Measurements from ENCODE around the gene ZBTB2. TPM values are rescaled to one million over a fixed set of nuclear protein-coding genes. Genes with fewer than 3 reads are reported as not detected.
"Not testable (repeated sequence)": the region's sequence is repeated elsewhere in the genome, so short reads cannot be mapped to it uniquely, and the experiment has no call there.

The ZBTB2 gene
- total RNA-seq, 2 experiments from 2014 or later = 25.9 to 33.1 TPM

DNA sequence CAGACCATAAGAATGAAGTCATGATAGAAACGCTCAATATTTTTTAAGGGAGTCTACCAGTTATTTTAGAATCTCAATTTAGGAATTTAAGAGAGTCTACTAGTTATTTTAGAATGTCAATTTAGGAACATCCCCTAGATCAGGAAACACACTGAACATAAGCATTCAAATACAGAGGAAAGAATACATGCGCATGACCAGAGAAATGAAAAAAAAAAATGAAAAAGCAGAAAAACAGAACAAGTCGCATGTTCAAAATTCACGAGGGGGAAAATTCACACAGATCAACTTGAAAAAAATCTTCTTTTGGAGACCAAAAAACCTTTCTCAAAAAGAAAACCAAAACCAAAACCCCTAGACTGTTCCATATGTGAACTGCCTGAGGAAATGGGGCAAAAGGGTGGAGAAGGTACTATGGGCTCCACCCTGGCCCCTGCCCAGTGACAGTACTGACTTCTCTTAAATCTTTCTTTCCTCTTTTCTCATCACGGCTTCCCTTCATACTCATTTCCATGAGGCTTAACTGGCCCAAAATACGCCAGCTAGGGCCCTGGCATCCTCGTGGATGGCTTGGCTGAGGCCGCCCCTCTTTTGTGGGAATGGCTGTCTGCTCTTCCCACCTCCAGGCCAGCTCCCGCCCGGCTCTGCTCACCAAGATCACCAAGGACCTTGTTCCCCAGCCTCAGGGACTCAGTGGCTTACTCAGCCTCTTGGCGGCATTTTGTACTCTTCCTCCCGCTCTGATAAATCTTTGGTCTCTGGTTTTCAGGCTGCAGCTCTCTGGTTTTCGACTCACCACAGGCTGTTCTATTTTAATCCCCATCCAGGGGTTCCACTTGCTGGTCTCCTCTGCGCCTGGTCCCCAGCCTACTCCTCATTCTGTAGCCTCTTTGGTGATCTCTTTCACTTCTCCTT, 11.2 kb downstream of the ZBTB2 start:
- Mint-ChIP-seq H3K27me3 (no peaks in the 10 kb centered on the region), H3K4me1 (peaks cover 61% of the 10 kb centered on the region), H3K4me3 (peak overlapping the region; percentile 80), H3K36me3 (peaks cover 13% of the 10 kb centered on the region), H3K9me3 (ENCODE audit: low read depth) (no peaks in the 10 kb centered on the region), H3K27ac (peak overlapping the region; percentile 95)
- peak; percentile 65 for DNase-seq
- ATAC-seq = peak; percentile 79
- CTCF ChIA-PET = interaction anchor here (1.4 kb wide), 1 partner anchor 10 kb away, joined by 11 read pairs; no protein-coding TSS in a partner anchor

DNA sequence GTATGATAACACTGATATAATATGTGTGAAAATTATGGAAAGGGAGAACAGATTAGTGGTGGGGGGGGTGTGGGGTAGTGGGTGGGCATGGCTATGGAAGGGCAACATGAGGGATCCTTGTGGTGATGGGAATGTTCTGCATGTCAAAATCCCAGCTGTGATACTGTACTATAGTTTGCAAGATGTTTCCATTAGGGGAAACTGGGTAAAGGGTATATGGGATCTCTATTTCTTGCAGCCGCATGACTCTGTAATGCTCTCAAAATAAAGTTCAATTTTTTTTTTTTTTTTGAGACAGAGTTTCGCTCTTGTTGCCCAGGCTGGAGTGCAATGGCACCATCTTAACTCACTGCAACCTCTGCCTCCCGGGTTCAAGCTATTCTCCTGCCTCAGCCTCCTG, 14.3 kb downstream of the ZBTB2 start:
- CTCF ChIA-PET = interaction anchor here (0.6 to 1.2 kb wide), 2 partner anchors 13 to 1367 kb away, joined by 3 to 4 read pairs; no protein-coding TSS in a partner anchor
- no peak overlapping the region for H3K27ac Mint-ChIP-seq
- no peak overlapping the region for H3K4me3 Mint-ChIP-seq
- ATAC-seq (no peak), DNase-seq (no peak)
- peaks cover 12% of the 10 kb centered on the region for H3K36me3 Mint-ChIP-seq
- no peaks in the 10 kb centered on the region for H3K9me3 Mint-ChIP-seq (ENCODE audit: low read depth)
- H3K27me3 Mint-ChIP-seq = no peaks in the 10 kb centered on the region
- peaks cover 72% of the 10 kb centered on the region for H3K4me1 Mint-ChIP-seq

DNA sequence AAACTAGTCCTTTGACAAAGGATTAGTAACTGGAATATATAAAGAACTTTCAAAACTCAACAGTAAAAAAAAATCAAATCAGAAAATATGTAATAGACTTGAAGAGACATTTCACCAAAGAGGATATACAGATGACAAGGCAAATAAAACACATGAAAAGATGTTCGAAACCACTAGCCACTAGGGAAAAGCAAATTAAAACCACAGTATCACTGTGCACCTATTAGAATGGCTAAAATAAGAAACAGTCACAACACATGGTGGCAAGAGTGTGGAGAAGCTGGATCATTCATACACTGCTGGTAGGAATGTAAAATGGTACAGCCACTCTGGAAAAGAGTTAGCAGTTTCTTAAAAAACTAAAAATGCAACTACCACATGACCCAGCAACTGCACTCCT, 14.9 kb downstream of the ZBTB2 start:
- peak overlapping the region; percentile 35 for H3K4me3 Mint-ChIP-seq
- H3K27ac Mint-ChIP-seq = peak overlapping the region; percentile 76
- H3K4me1 Mint-ChIP-seq = peaks cover 74% of the 10 kb centered on the region
- H3K9me3 Mint-ChIP-seq (ENCODE audit: low read depth) = no peaks in the 10 kb centered on the region
- ATAC-seq = no peak
- no peaks in the 10 kb centered on the region for H3K27me3 Mint-ChIP-seq
- CTCF ChIA-PET = interaction anchor here (1.2 kb wide), 1 partner anchor 13 kb away, joined by 4 read pairs; no protein-coding TSS in a partner anchor
- DNase-seq = no peak
- H3K36me3 Mint-ChIP-seq = peaks cover 16% of the 10 kb centered on the region

DNA sequence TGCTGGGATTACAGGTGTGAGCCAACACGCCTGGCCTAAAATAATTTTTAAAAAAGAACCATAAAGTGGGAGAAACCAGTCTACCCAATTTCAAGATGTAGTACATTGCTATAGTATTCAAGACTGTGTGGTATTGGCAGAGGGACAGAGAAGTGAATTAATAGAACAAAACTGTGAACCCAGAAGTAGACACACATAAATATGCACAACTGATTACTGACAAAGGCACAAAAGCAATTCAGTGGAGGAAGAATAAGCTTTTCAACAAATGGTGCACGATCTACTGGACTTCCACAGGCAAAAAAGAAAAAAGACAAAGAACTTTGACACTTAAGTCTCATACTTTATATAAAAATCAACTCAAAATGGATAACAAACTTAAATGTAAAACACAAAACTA, 15.5 kb downstream of the ZBTB2 start:
- peaks cover 75% of the 10 kb centered on the region for H3K4me1 Mint-ChIP-seq
- peak overlapping the region; percentile 76 for H3K27ac Mint-ChIP-seq
- no peak overlapping the region for H3K4me3 Mint-ChIP-seq

DNA sequence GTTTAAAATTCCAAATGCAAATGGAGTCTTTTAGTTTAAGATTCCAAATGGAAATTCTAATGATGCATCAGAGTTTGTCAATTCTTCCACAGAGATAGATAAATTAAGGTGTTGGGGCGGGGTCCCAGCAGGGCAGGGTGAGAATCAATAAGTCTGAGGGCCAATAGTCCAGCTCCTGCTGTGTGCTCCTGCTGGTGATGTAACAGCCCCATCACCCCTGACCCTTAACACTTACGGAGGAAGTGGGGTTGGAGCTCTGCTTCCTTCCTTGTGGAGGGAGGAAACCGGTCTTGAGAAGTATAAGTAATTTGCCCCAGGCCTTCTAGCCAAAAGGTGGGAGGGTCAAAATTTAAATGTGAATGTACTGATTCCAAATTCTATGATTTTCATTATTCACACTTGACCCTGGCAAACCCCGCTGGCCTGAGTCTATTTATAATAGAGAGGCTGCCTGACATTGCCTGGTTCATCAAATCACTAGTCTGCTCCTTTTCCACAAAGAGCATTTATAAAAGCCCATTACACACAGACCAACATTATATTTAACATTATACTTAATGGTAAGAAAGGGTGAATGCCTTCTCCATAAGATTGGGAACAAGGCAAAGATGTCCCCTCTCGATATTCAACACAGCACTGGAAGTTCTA, 17.2 kb downstream of the ZBTB2 start:
- H3K27me3 Mint-ChIP-seq = no peaks in the 10 kb centered on the region
- no peaks in the 10 kb centered on the region for H3K9me3 Mint-ChIP-seq (ENCODE audit: low read depth)
- peak; percentile 41 for ATAC-seq
- peak overlapping the region; percentile 69 for H3K4me3 Mint-ChIP-seq
- H3K36me3 Mint-ChIP-seq = peaks cover 23% of the 10 kb centered on the region
- H3K4me1 Mint-ChIP-seq = peaks cover 71% of the 10 kb centered on the region
- DNase-seq = peak; percentile 62
- H3K27ac Mint-ChIP-seq = peak overlapping the region; percentile 91
- CTCF ChIA-PET = interaction anchor here (0.7 to 4.4 kb wide), 4 partner anchors 11 to 32 kb away, joined by 3 to 23 read pairs (median 11); no protein-coding TSS in a partner anchor

More for the DNA sequence above, 15.5 kb downstream of the ZBTB2 start:
- ATAC-seq (no peak), DNase-seq (no peak)
- Mint-ChIP-seq H3K27me3 (no peaks in the 10 kb centered on the region), H3K9me3 (ENCODE audit: low read depth) (no peaks in the 10 kb centered on the region), H3K36me3 (peaks cover 21% of the 10 kb centered on the region)
- CTCF ChIA-PET = interaction anchor here (1.2 to 4.4 kb wide), 2 partner anchors 13 to 14 kb away, joined by 4 to 19 read pairs; no protein-coding TSS in a partner anchor

DNA sequence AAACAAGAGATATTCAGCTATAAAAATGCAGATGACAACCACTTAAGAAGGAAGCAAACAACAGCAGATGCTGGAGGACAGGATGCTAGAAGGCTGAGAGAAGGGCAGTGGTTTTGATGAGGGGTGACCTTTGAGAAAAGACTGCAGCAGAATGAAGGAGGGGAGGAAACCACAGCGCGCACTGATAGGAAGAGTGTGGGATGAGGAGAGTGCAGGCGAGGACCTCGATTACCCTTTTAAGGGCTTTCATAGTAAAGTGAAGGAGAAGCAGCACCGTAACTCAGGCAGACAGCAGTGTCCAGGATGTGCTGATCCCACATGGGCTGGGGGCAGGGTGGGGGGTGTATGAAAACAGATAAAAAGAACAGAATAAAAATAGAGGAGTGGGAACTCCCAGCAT, 19.2 kb downstream of the ZBTB2 start:
- DNase-seq = peak; percentile 74
- Mint-ChIP-seq H3K27ac (peak overlapping the region; percentile 91), H3K27me3 (no peaks in the 10 kb centered on the region), H3K4me1 (peaks cover 59% of the 10 kb centered on the region), H3K9me3 (ENCODE audit: low read depth) (no peaks in the 10 kb centered on the region), H3K36me3 (peaks cover 26% of the 10 kb centered on the region), H3K4me3 (peak overlapping the region; percentile 55)
- peak; percentile 53 for ATAC-seq
- CTCF ChIA-PET = interaction anchor here (0.8 to 4.4 kb wide), 6 partner anchors 13 to 312 kb away, joined by 3 to 23 read pairs (median 5); partner anchors contain the start of gene RMND1

DNA sequence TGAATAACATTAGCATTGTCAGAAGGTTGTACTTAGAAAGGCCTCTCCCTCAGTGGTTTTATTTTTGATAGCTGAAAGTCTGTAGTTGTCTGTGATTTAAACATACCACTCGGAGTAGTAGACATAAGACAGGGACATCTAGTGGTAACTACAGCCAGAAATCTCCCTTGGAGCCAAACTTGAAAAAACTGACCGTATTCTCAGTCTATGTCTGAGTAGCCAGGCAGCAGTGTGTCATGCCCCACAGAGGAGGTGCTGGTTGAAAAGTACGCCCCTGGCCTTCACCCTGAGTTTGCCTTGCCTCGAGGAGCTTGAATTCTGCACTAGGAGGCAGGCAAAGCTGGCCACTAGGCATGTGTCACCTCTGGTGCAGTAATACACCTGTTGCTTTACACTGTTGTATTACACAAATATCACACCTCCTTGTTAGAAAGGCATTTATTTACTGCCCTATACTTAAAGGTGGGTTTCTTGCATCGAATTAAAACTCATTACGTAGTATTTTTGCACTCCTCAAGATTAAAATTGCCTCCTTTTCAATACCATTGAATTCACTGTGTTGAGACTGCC, 20.8 kb downstream of the ZBTB2 start:
- DNase-seq = no peak
- CTCF ChIA-PET = interaction anchor here (1.2 to 1.5 kb wide), 2 partner anchors 35 to 46 kb away, joined by 4 read pairs; no protein-coding TSS in a partner anchor
- Mint-ChIP-seq H3K27ac (peak overlapping the region; percentile 91), H3K36me3 (peaks cover 37% of the 10 kb centered on the region), H3K4me1 (peaks cover 44% of the 10 kb centered on the region), H3K9me3 (ENCODE audit: low read depth) (no peaks in the 10 kb centered on the region), H3K27me3 (no peaks in the 10 kb centered on the region), H3K4me3 (no peak overlapping the region)
- ATAC-seq = no peak

DNA sequence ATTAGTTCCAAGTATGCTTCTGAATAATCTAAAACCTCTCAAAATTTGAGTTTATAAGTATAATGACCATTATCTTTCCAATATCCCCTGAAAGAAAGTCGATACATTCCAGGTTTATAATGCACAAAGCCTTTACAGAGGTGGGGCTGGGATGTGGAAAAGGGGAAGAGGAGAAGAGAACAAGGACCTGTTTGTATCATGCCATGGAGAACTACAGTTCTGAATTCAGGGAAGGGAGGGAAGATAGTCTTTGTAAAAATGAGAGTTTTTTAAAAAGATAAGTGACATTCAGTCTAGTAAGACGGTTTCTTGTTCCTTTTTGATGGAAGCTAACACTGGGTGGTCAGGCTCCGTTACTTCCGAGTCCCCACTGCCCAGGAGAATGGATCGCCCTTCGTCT, 26.1 kb downstream of the ZBTB2 start:
- Mint-ChIP-seq H3K36me3 (peaks cover 49% of the 10 kb centered on the region), H3K4me1 (peaks cover 2% of the 10 kb centered on the region), H3K27ac (no peak overlapping the region), H3K27me3 (no peaks in the 10 kb centered on the region), H3K9me3 (ENCODE audit: low read depth) (no peaks in the 10 kb centered on the region), H3K4me3 (no peak overlapping the region)
- DNase-seq (no peak), ATAC-seq (no peak)
- CTCF ChIA-PET = no interaction called here

DNA sequence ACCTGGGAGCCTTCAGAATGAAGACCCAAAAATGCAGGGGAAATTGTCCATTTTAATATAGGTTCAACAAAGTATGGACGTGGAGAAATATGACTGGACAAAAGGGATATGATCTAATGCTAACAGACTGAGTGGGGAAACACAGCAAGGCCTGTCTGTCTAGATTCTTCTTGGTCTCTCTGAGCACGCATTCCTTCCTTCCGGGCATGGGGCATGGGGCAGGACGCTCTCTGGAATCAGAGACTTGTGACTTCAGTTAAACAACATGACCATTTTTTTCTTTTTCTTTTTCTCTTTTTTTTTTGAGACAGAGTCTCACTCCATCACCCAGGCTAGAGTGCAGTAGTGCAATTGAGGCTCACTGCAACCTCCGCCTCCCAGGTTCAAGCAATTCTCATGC, 31.9 kb downstream of the ZBTB2 start:
- no peak overlapping the region for H3K27ac Mint-ChIP-seq
- no peaks in the 10 kb centered on the region for H3K9me3 Mint-ChIP-seq (ENCODE audit: low read depth)
- H3K36me3 Mint-ChIP-seq = peaks cover 24% of the 10 kb centered on the region
- no peaks in the 10 kb centered on the region for H3K27me3 Mint-ChIP-seq
- no peak for ATAC-seq
- DNase-seq = no peak
- CTCF ChIA-PET = no interaction called here
- H3K4me3 Mint-ChIP-seq = no peak overlapping the region
- peaks cover 9% of the 10 kb centered on the region for H3K4me1 Mint-ChIP-seq

DNA sequence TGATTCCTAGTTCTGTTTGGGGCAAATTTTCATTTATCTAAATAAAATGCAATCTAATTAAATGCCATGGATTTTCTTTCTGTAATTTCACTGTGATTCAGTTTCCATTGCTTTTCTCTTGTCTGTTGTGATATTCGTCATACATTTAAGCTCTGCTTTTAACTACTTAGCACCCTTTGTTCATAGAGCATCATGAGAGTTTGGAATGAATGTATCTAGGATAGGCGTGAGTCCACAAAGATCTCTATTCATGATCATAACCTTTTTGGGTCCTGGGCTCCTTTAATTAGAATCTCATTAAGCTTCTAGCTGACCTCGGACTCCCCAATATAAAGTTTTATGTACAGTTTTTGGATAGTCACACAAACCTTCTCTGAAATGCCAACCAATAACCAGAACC, 32.9 kb downstream of the ZBTB2 start:
- no peak for DNase-seq
- CTCF ChIA-PET = interaction anchor here (0.6 to 1.2 kb wide), 4 partner anchors 24 to 481 kb away, joined by 3 read pairs; no protein-coding TSS in a partner anchor
- Mint-ChIP-seq H3K27me3 (no peaks in the 10 kb centered on the region), H3K27ac (no peak overlapping the region), H3K36me3 (peaks cover 18% of the 10 kb centered on the region), H3K9me3 (ENCODE audit: low read depth) (no peaks in the 10 kb centered on the region), H3K4me3 (no peak overlapping the region), H3K4me1 (peaks cover 9% of the 10 kb centered on the region)
- no peak for ATAC-seq

DNA sequence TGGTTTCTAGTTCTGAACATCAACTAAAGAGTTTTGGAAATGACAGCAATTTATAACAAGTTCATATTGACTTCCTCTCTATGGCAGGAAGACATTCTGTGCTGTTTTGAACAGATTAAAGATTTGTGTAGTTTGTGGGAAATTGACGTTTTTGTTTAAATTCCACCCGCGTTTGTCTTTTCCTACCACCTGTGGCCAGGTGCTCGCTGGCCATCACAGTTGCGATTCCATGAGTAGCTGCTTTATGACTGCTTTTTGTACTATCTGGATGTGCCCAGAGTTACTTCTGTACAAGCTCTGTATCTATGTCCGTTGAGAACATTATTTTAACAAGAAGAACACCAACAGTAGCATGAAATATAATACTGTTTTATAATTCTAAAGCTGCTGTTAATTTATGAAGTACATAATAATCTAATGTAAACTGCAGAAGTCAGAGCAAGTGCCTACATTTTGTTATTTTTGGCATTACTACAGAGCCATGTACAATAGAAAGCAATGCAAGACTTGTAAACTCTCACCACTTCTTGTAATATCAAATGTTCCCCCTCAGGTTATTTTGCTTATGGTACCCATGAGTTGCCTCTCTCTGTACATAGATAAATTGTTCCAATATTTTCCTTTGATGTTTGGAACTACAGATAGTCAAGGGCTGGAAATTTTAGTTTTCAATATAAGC, 33.5 kb downstream of the ZBTB2 start:
- Mint-ChIP-seq H3K4me3 (no peak overlapping the region), H3K4me1 (peaks cover 9% of the 10 kb centered on the region), H3K27ac (no peak overlapping the region), H3K9me3 (ENCODE audit: low read depth) (no peaks in the 10 kb centered on the region), H3K27me3 (no peaks in the 10 kb centered on the region), H3K36me3 (peaks cover 17% of the 10 kb centered on the region)
- CTCF ChIA-PET = interaction anchor here (0.6 to 1.6 kb wide), 8 partner anchors 23 to 466 kb away, joined by 3 to 5 read pairs (median 3); no protein-coding TSS in a partner anchor
- no peak for ATAC-seq
- no peak for DNase-seq

DNA sequence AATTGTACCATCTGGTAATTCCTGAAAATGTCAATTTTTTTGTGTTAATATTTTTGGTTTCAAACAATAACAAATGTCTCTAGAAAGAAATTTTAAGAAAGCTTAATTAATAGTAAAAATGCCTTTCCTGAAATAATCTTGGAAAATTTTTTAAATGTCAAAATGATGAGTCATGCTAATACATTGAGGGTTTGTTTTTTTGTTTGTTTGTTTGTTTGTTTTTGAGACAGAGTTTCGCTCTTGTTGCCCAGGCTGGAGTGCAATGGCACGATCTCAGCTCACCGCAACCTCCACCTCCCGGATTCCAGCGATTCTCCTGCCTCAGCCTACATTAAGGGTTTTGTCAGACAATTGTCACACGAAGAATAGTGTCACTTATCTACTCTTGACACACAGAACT, 34.4 kb downstream of the ZBTB2 start:
- not testable (repeated sequence) for H3K9me3 Mint-ChIP-seq (ENCODE audit: low read depth); ATAC-seq; DNase-seq; H3K27me3 Mint-ChIP-seq; H3K27ac Mint-ChIP-seq; H3K4me1 Mint-ChIP-seq; H3K4me3 Mint-ChIP-seq
- H3K36me3 Mint-ChIP-seq = peaks cover 12% of the 10 kb centered on the region
- CTCF ChIA-PET = interaction anchor here (0.6 to 1.6 kb wide), 6 partner anchors 17 to 464 kb away, joined by 3 to 5 read pairs (median 3); no protein-coding TSS in a partner anchor

Data from activated CD8-positive, alpha-beta memory T cell treated with anti-CD3 and anti-CD28 coated beads, Interleukin-2, amount 10 ng/mL, durations not matched to agents 7 days and 5 days (primary cell).